HL-60 (cell line): Measurements from ENCODE around the gene TIE1.

Experiments
- CTCF ChIP-seq: IDR thresholded peaks from one replicate; pipeline ENCODE4 v1.5.1; 2011; ENCODE audit warnings: low read length, control low read depth, inconsistent platforms; ENCODE audit not compliant: insufficient read depth
- GABPA ChIP-seq: IDR thresholded peaks from 2 replicates; pipeline ENCODE4 v1.6.1; 2012; ENCODE audit warnings: low read depth
- POLR2AphosphoS5 ChIP-seq: IDR thresholded peaks from 2 replicates; pipeline ENCODE4 v1.6.1; 2012; ENCODE audit warnings: low read depth
- SPI1 ChIP-seq: IDR thresholded peaks from 2 replicates; pipeline ENCODE4 v1.6.1; 2012; ENCODE audit warnings: low read depth, mild to moderate bottlenecking, borderline replicate concordance

GRCh38 chr1:43274804-43275180, 26.0 kb upstream of the TIE1 start:
- TF ChIP-seq CTCF (no peak), POLR2AphosphoS5 (no peak), SPI1 (no peak), GABPA (no peak)
